H1 (cell line): ENCODE measurements around the gene PHOX2A. TPM values are rescaled to one million over a fixed set of nuclear protein-coding genes. Genes with fewer than 3 reads are reported as not detected.

Experiments used
- CHD1 ChIP-seq: IDR thresholded peaks from 2 replicates; pipeline ENCODE4 v1.6.1; 2012; ENCODE audit warnings: low read depth, low read length, improper control_type of control experiment
- polyA plus RNA-seq, 7 experiments: library from polyadenylated mRNA; depleted of rRNA in 3 of 7; stranded (reverse) in 5 of 7; unstranded in 2 of 7; fragments of >200 nt in 5 of 7; fragments of 200-250 nt in 2 of 7; gene quantifications; 1 replicate in 5 of 7; 2 replicates in 1 of 7; 4 replicates in 1 of 7; pipeline versions ENCODE4 v1.2.1 to v1.2.3, GENCODE V29; 2011 to 2013; ENCODE audit warnings: missing spikeins in 2 of 7, mixed read lengths in 2 of 7
- total RNA-seq: library from RNA; stranded (reverse); fragmentation: NEBNext Ultra II Directional; extraction: Animal tissue kit (Norgen Biotek cat#: 25700); gene quantifications from 2 replicates; pipeline ENCODE4 v1.2.1, GENCODE V29; 2021
- TF ChIP-seq, protein P1 (sequence below): fragments of 300-600 bp; sonication (generic); IDR thresholded peaks from 2 replicates; pipeline ENCODE4 v1.7.1; 2012; ENCODE audit warnings: low read length, moderate library complexity, mild to moderate bottlenecking, inconsistent platforms; ENCODE audit not compliant: insufficient replicate concordance

Gene PHOX2A
- total and polyA plus RNA-seq, 2 of the 8 experiments (the other 6 are each of a cell fraction or from before 2014, with no cell fraction given), result 0.67 TPM; not detected in 1

DNA sequence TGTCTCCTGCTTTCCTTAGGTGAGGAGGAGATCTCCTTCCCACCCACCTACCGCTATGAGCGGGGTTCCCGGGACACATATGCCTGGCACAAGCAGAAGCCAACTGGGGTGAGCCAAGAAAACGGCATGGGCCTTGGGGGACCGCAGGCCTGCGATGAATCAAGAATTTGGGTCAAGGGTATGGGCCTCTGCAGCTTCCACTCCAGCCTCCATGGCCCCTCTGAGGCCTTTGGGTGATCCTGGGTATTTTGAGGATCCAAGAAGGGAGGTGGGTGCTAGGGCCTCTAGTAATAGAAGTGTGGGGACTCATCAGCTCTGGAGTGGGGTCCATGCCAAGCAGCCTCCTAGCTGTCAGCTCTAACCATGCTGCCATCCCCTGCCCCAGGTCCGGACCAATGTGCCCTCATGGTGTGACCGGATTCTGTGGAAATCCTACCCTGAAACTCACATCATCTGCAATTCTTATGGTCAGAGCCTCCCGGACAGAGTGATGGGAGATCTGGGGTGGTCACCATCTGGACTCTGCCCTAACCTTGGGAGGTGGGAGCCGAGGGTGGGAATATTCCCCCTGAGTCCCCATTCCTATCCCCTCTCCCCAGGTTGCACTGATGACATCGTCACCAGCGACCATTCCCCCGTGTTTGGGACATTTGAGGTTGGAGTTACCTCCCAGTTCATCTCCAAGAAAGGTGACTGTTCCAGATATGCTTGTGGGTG lies 10.8 kb downstream of the PHOX2A start (continued):
- TF ChIP-seq, protein P1, sequence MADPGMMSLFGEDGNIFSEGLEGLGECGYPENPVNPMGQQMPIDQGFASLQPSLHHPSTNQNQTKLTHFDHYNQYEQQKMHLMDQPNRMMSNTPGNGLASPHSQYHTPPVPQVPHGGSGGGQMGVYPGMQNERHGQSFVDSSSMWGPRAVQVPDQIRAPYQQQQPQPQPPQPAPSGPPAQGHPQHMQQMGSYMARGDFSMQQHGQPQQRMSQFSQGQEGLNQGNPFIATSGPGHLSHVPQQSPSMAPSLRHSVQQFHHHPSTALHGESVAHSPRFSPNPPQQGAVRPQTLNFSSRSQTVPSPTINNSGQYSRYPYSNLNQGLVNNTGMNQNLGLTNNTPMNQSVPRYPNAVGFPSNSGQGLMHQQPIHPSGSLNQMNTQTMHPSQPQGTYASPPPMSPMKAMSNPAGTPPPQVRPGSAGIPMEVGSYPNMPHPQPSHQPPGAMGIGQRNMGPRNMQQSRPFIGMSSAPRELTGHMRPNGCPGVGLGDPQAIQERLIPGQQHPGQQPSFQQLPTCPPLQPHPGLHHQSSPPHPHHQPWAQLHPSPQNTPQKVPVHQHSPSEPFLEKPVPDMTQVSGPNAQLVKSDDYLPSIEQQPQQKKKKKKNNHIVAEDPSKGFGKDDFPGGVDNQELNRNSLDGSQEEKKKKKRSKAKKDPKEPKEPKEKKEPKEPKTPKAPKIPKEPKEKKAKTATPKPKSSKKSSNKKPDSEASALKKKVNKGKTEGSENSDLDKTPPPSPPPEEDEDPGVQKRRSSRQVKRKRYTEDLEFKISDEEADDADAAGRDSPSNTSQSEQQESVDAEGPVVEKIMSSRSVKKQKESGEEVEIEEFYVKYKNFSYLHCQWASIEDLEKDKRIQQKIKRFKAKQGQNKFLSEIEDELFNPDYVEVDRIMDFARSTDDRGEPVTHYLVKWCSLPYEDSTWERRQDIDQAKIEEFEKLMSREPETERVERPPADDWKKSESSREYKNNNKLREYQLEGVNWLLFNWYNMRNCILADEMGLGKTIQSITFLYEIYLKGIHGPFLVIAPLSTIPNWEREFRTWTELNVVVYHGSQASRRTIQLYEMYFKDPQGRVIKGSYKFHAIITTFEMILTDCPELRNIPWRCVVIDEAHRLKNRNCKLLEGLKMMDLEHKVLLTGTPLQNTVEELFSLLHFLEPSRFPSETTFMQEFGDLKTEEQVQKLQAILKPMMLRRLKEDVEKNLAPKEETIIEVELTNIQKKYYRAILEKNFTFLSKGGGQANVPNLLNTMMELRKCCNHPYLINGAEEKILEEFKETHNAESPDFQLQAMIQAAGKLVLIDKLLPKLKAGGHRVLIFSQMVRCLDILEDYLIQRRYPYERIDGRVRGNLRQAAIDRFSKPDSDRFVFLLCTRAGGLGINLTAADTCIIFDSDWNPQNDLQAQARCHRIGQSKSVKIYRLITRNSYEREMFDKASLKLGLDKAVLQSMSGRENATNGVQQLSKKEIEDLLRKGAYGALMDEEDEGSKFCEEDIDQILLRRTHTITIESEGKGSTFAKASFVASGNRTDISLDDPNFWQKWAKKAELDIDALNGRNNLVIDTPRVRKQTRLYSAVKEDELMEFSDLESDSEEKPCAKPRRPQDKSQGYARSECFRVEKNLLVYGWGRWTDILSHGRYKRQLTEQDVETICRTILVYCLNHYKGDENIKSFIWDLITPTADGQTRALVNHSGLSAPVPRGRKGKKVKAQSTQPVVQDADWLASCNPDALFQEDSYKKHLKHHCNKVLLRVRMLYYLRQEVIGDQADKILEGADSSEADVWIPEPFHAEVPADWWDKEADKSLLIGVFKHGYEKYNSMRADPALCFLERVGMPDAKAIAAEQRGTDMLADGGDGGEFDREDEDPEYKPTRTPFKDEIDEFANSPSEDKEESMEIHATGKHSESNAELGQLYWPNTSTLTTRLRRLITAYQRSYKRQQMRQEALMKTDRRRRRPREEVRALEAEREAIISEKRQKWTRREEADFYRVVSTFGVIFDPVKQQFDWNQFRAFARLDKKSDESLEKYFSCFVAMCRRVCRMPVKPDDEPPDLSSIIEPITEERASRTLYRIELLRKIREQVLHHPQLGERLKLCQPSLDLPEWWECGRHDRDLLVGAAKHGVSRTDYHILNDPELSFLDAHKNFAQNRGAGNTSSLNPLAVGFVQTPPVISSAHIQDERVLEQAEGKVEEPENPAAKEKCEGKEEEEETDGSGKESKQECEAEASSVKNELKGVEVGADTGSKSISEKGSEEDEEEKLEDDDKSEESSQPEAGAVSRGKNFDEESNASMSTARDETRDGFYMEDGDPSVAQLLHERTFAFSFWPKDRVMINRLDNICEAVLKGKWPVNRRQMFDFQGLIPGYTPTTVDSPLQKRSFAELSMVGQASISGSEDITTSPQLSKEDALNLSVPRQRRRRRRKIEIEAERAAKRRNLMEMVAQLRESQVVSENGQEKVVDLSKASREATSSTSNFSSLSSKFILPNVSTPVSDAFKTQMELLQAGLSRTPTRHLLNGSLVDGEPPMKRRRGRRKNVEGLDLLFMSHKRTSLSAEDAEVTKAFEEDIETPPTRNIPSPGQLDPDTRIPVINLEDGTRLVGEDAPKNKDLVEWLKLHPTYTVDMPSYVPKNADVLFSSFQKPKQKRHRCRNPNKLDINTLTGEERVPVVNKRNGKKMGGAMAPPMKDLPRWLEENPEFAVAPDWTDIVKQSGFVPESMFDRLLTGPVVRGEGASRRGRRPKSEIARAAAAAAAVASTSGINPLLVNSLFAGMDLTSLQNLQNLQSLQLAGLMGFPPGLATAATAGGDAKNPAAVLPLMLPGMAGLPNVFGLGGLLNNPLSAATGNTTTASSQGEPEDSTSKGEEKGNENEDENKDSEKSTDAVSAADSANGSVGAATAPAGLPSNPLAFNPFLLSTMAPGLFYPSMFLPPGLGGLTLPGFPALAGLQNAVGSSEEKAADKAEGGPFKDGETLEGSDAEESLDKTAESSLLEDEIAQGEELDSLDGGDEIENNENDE, result no peak
- TF ChIP-seq CHD1, result no peak
